H1 (cell line): ENCODE measurements around the gene RRP12. TPM values are rescaled to one million over a fixed set of nuclear protein-coding genes. Genes with fewer than 3 reads are reported as not detected.

Experiments
- CTCF ChIA-PET: fragments of 300-600 bp; sonication (Branson Sonifier 250); formaldehyde crosslinking; loops from one replicate; lab custom pipeline; 2021; ENCODE audit not compliant: partially characterized antibody; lab: Charles Lee
- POLR2A ChIA-PET: fragments of 300-600 bp; sonication (Branson Sonifier 250); formaldehyde crosslinking; loops from one replicate; lab custom pipeline; 2021; ENCODE audit warnings: inconsistent platforms; ENCODE audit not compliant: partially characterized antibody; lab: Charles Lee
- DNase-seq, 2 experiments: peaks; one replicate each; pipeline versions ENCODE4 v3.0.0 to v3.0.0-alpha.2; 2010 to 2022; ENCODE audit warnings: low spot score in 2 of 2, low read depth in 1 of 2, mixed read lengths in 1 of 2
- FAIRE-seq: peaks from 2 replicates; lab custom pipeline; 2011; peaks lifted over from hg19 to GRCh38; lab: Jason Lieb, UNC
- H2AFZ ChIP-seq: 2 replicates; pipeline ENCODE4 v1.8.1; 2012; ENCODE audit warnings: low read length, inconsistent platforms
- H2AK5ac ChIP-seq: 2 replicates; pipeline ENCODE4 v1.6.1; 2013; ENCODE audit warnings: low read depth, low read length
- H2BK120ac ChIP-seq: replicated peaks from 2 replicates; pipeline ENCODE3; 2013; ENCODE audit warnings: low read depth, low read length, inconsistent platforms
- H2BK12ac ChIP-seq: 2 replicates; pipeline ENCODE4 v1.6.1; 2013; ENCODE audit warnings: low read depth, low read length
- H2BK15ac ChIP-seq: 2 replicates; pipeline ENCODE4 v1.6.1; 2013; ENCODE audit warnings: low read length
- H2BK20ac ChIP-seq: 2 replicates; pipeline ENCODE4 v1.6.1; 2013; ENCODE audit warnings: low read length
- H2BK5ac ChIP-seq: 2 replicates; pipeline ENCODE4 v1.6.1; 2013; ENCODE audit warnings: low read depth, low read length
- H3K14ac ChIP-seq: 2 replicates; pipeline ENCODE4 v1.6.1; 2013; ENCODE audit warnings: inconsistent platforms; ENCODE audit not compliant: insufficient read length
- H3K18ac ChIP-seq: 2 replicates; pipeline ENCODE4 v1.6.1; 2013; ENCODE audit warnings: low read length; ENCODE audit errors: extremely low read depth
- H3K23ac ChIP-seq: 2 replicates; pipeline ENCODE4 v1.6.1; 2013; ENCODE audit warnings: inconsistent platforms; ENCODE audit not compliant: insufficient read length
- H3K23me2 ChIP-seq: 2 replicates; pipeline ENCODE4 v1.6.1; 2013; ENCODE audit warnings: low read depth, low read length
- H3K27ac ChIP-seq: 2 replicates; pipeline ENCODE4 v1.6.1; 2011; ENCODE audit warnings: low read depth, low read length, inconsistent platforms
- H3K27me3 ChIP-seq, 4 experiments: replicated peaks in 1 of 4; 1 replicate in 1 of 4; 2 replicates in 3 of 4; pipeline versions ENCODE4 v1.6.1 to v1.8.1; 2011 to 2013; ENCODE audit warnings: low read length in 3 of 4, mild to moderate bottlenecking in 3 of 4, inconsistent platforms in 2 of 4, mixed read lengths in 2 of 4, moderate library complexity in 1 of 4; ENCODE audit not compliant: control insufficient read depth in 3 of 4, insufficient read depth in 3 of 4; ENCODE audit errors: extremely low read depth in 1 of 4
- H3K36me3 ChIP-seq, 4 experiments: 2 replicates each; pipeline versions ENCODE4 v1.6.1 to v1.8.1; 2011 to 2013; ENCODE audit warnings: mild to moderate bottlenecking in 4 of 4, low read length in 3 of 4, moderate library complexity in 2 of 4, control low read depth in 1 of 4, inconsistent platforms in 1 of 4; ENCODE audit not compliant: insufficient read depth in 4 of 4, control insufficient read depth in 2 of 4
- H3K4ac ChIP-seq: replicated peaks from 2 replicates; pipeline ENCODE3; 2013; ENCODE audit warnings: low read length, low read depth, mixed read lengths, inconsistent platforms; ENCODE audit not compliant: insufficient read length
- H3K4me1 ChIP-seq, 4 experiments: replicated peaks in 1 of 4; 1 replicate in 1 of 4; 2 replicates in 3 of 4; pipeline versions ENCODE4 v1.6.1 to v1.8.1; 2011 to 2013; ENCODE audit warnings: low read length in 3 of 4, inconsistent platforms in 2 of 4, mixed read lengths in 1 of 4; ENCODE audit not compliant: insufficient read depth in 4 of 4, control insufficient read depth in 3 of 4
- H3K4me2 ChIP-seq, 2 experiments: 2 replicates each; pipeline versions ENCODE4 v1.6.1 to v1.8.1; 2011 to 2013; ENCODE audit warnings: low read depth in 2 of 2, low read length in 2 of 2, control low read depth in 1 of 2, inconsistent platforms in 1 of 2, mild to moderate bottlenecking in 1 of 2; ENCODE audit not compliant: insufficient read depth in 1 of 2
- H3K4me3 ChIP-seq, 4 experiments: fragments of 200-600, 300-600 bp in 1 of 4; sonication (generic), shearing (Covaris generic), sonication (Bioruptor Twin) in 1 of 4; 2 replicates each; pipeline versions ENCODE4 v1.5.1 to v1.8.1; 2011 to 2016; ENCODE audit warnings: low read length in 4 of 4, low read depth in 3 of 4, control low read depth in 2 of 4, inconsistent platforms in 2 of 4, mild to moderate bottlenecking in 2 of 4, mixed read lengths in 1 of 4, moderate library complexity in 1 of 4; ENCODE audit not compliant: insufficient read depth in 2 of 4; ENCODE audit errors: extremely low read depth in 1 of 4
- H3K56ac ChIP-seq: replicated peaks from 2 replicates; pipeline ENCODE3; 2013; ENCODE audit warnings: low read depth, mild to moderate bottlenecking, mixed read lengths, low read length, inconsistent platforms; ENCODE audit not compliant: insufficient read length
- H3K79me1 ChIP-seq: 2 replicates; pipeline ENCODE4 v1.6.1; 2013; ENCODE audit warnings: low read depth, low read length, control low read depth
- H3K79me2 ChIP-seq, 2 experiments: 2 replicates each; pipeline versions ENCODE4 v1.6.1 to v1.8.1; 2012 to 2013; ENCODE audit warnings: low read length in 2 of 2, mild to moderate bottlenecking in 2 of 2, inconsistent platforms in 1 of 2; ENCODE audit not compliant: insufficient read depth in 2 of 2, control insufficient read depth in 1 of 2
- H3K9ac ChIP-seq, 4 experiments: replicated peaks in 1 of 4; 1 replicate in 1 of 4; 2 replicates in 3 of 4; pipeline versions ENCODE4 v1.6.1 to v1.8.1; 2011 to 2013; ENCODE audit warnings: low read depth in 3 of 4, low read length in 3 of 4, control low read depth in 2 of 4, mild to moderate bottlenecking in 2 of 4, moderate library complexity in 2 of 4, inconsistent platforms in 1 of 4; ENCODE audit errors: extremely low read depth in 1 of 4
- H3K9me3 ChIP-seq, 2 experiments: 2 replicates each; pipeline versions ENCODE4 v1.6.1 to v1.8.1; 2012 to 2013; ENCODE audit warnings: mild to moderate bottlenecking in 2 of 2, moderate library complexity in 2 of 2, control low read depth in 1 of 2, inconsistent platforms in 1 of 2, low read depth in 1 of 2, low read length in 1 of 2, mixed read lengths in 1 of 2; ENCODE audit not compliant: insufficient read depth in 2 of 2
- H4K20me1 ChIP-seq, 2 experiments: replicated peaks in 1 of 2; 2 replicates each; pipeline versions ENCODE3 to v1.8.1; 2011 to 2013; ENCODE audit warnings: inconsistent platforms in 2 of 2, low read length in 2 of 2, mild to moderate bottlenecking in 1 of 2; ENCODE audit not compliant: insufficient read depth in 2 of 2, control insufficient read depth in 1 of 2
- H4K5ac ChIP-seq: 2 replicates; pipeline ENCODE4 v1.6.1; 2013; ENCODE audit warnings: low read length, low read depth, mixed read lengths, inconsistent platforms; ENCODE audit not compliant: insufficient read length
- H4K8ac ChIP-seq: 2 replicates; pipeline ENCODE4 v1.8.0; 2013; ENCODE audit warnings: mild to moderate bottlenecking, moderate library complexity, low read length, inconsistent platforms; ENCODE audit not compliant: insufficient read depth; ENCODE audit errors: extremely low read depth
- H4K91ac ChIP-seq: replicated peaks from 2 replicates; pipeline ENCODE3; 2013; ENCODE audit warnings: low read length, mixed read lengths, inconsistent platforms; ENCODE audit not compliant: insufficient read length
- RAD21 ChIP-seq, 2 experiments: IDR thresholded peaks in 1 of 2; conservative IDR thresholded peaks in 1 of 2; 2 replicates each; pipeline ENCODE4 v1.6.1; 2011; ENCODE audit warnings: low read depth in 2 of 2, low read length in 2 of 2, improper control_type of control experiment in 1 of 2, inconsistent platforms in 1 of 2, mild to moderate bottlenecking in 1 of 2, moderate library complexity in 1 of 2
- SP1 ChIP-seq: IDR thresholded peaks from 2 replicates; pipeline ENCODE4 v1.6.1; 2011; ENCODE audit warnings: low read depth, low read length
- WGBS, 2 experiments: shearing (Covaris generic) in 1 of 2; methylation state at CpG; one replicate each; pipeline versions ENCODE4 v1.1.6 to v1.1.7; 2013 to 2015; ENCODE audit warnings: low lambda C conversion rate in 2 of 2, mixed read lengths in 2 of 2, inconsistent platforms in 1 of 2, low coverage in 1 of 2, missing lambda C conversion rate in 1 of 2; ENCODE audit not compliant: insufficient replicate concordance in 2 of 2, insufficient coverage in 1 of 2, insufficient read length in 1 of 2; ENCODE audit errors: extremely low coverage in 1 of 2, missing lambda C conversion rate in 1 of 2; 5-methylcytosine and 5-hydroxymethylcytosine counted together
- polyA plus RNA-seq, 7 experiments: library from polyadenylated mRNA; depleted of rRNA in 3 of 7; stranded (reverse) in 5 of 7; unstranded in 2 of 7; fragments of >200 nt in 5 of 7; fragments of 200-250 nt in 2 of 7; gene quantifications; 1 replicate in 5 of 7; 2 replicates in 1 of 7; 4 replicates in 1 of 7; pipeline versions ENCODE4 v1.2.1 to v1.2.3, GENCODE V29; 2011 to 2013; ENCODE audit warnings: missing spikeins in 2 of 7, mixed read lengths in 2 of 7
- total RNA-seq: library from RNA; stranded (reverse); fragmentation: NEBNext Ultra II Directional; extraction: Animal tissue kit (Norgen Biotek cat#: 25700); gene quantifications from 2 replicates; pipeline ENCODE4 v1.2.1, GENCODE V29; 2021

Gene RRP12
- total and polyA plus RNA-seq, 2 of the 8 experiments (the other 6 are each of a cell fraction or from before 2014, with no cell fraction given): 21.0 to 65.8 TPM

DNA sequence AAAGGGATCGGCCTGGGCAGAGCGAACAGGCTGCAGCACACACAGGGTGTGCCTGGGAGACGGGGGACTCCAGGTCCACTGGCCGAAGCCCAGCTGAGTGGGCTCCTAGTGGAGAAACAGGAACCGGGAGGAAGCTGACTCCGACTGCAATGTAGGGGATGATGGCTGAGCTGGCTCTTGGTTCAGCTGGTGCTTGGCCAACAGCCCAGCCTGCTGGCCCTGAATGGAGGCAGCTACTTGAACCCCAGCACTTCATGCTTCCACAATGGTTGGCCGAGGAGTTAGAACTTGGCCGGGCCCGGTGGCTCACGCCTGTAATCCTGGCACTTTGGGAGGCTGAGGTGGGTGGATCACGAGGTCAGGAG, 39.6 kb downstream of the RRP12 start:
- Histone ChIP-seq H2BK120ac (no peak overlapping the region), H4K91ac (no peak overlapping the region), H2BK15ac (no peak overlapping the region), H3K4me3 (no peak overlapping the region), H3K9ac (no peak overlapping the region), H2BK5ac (no peak overlapping the region; the same call in 1 of the 2 replicates), H3K14ac (no peak overlapping the region), H3K56ac (no peak overlapping the region), H3K18ac (no peak overlapping the region), H3K27me3 (no peaks in the 10 kb centered on the region), H3K79me2 (no peaks in the 10 kb centered on the region), H2AK5ac (no peak overlapping the region), H4K20me1 (peaks cover 0 to 4% of the 10 kb centered on the region in 2 experiments), H3K79me1 (no peaks in the 10 kb centered on the region), H3K4ac (no peak overlapping the region), H3K4me1 (no peaks in the 10 kb centered on the region), H2AFZ (no peak overlapping the region), H3K36me3 (peaks cover 15 to 47% (median 37%) of the 10 kb centered on the region in 4 experiments), H3K27ac (no peak overlapping the region), H3K9me3 (no peaks in the 10 kb centered on the region), H4K8ac (no peak overlapping the region), H3K23me2 (no peaks in the 10 kb centered on the region), H3K4me2 (no peak overlapping the region), H2BK20ac (no peak overlapping the region), H3K23ac (no peak overlapping the region), H4K5ac (no peak overlapping the region), H2BK12ac (no peak overlapping the region)
- DNase-seq: no peak
- FAIRE-seq: no peak
- ChIA-PET CTCF (interaction anchor here (1.3 to 1.9 kb wide), 3 partner anchors 9 to 83 kb away, joined by 3 to 12 read pairs (median 7); partner anchors contain the start of gene FRAT2), POLR2A (interaction anchor here (0.7 to 1.7 kb wide), 3 partner anchors 19 to 76 kb away, joined by 3 to 4 read pairs (median 4); no protein-coding TSS in a partner anchor)
- TF ChIP-seq RAD21 (IDR thresholded peaks at IDR 0.05 in 1 of 2, conservative IDR thresholded peaks at IDR 0.05 in 1 of 2; ENCODE audit: low read depth in 2 of 2, low read length in 2 of 2) (0 out of 4 replicates have a peak, but pooled peaks of 1 of the 2 experiments have one; percentile 4), SP1 (no peak)
- 87% methylated on average over 9 of the region's 11 CpGs; no CpG with 5 or more reads in 1 of the 2 experiments for WGBS, 2 experiments
